Stimulated activated CD8-positive, alpha-beta memory T cell treated with anti-CD3 and anti-CD28 coated beads, Interleukin-7, amount 100 ng/mL, for 24 hours (primary cell): ENCODE measurements around the gene TUB.

Experiments
- DNase-seq: peaks from one replicate; pipeline ENCODE4 v3.0.0-alpha.2; 2020; ENCODE audit warnings: low read depth

Gene TUB, protein sequence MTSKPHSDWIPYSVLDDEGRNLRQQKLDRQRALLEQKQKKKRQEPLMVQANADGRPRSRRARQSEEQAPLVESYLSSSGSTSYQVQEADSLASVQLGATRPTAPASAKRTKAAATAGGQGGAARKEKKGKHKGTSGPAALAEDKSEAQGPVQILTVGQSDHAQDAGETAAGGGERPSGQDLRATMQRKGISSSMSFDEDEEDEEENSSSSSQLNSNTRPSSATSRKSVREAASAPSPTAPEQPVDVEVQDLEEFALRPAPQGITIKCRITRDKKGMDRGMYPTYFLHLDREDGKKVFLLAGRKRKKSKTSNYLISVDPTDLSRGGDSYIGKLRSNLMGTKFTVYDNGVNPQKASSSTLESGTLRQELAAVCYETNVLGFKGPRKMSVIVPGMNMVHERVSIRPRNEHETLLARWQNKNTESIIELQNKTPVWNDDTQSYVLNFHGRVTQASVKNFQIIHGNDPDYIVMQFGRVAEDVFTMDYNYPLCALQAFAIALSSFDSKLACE

DNA sequence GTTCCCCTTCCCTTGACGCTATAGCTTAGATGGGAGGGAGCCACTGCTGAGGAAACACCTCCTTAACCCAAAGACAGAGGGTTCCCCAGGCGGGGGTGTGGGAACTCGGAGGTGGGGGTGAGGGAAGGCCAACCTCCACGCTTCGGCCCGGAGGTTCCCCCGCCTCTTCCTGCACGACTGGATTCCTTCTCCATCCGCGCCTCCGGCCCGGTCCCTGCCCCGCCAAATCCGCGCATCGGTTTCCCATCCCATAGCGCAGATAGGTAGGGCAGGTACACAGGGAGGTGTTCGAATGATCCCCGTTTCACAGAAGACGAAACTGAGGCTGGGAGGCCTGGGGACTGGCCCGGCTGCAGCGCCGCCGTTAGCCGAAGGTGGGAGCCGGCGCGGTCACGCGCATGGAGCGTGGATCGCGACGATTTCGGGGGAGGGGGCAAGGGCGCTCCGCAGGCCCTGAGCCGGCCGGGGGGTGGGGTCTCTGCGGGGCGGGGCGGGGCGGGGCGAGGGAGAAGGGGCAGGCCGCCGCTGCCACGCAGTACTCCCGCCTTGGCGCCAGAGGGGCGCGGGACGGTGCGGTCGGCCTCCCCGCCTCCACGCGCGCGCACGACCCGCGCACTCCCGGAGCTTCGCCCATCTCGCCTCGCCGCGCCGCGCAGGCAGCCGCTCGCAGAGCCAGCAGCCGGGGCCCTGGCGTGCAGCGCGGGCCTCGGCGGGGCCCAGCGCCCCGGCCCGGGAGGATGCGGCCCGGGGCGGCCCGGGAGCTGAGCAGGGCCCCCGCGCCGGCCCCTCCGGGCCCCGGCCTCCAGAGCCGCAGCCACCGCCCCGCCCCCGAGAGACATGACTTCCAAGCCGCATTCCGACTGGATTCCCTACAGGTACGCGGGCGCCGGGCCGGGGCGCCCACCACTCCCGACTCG, at the start of gene TUB:
TUB (plus strand) TSS at position 538 of the 917 bp plus-strand sequence; CDS start at position 838, 300 bp downstream.
- no peak for DNase-seq

DNA sequence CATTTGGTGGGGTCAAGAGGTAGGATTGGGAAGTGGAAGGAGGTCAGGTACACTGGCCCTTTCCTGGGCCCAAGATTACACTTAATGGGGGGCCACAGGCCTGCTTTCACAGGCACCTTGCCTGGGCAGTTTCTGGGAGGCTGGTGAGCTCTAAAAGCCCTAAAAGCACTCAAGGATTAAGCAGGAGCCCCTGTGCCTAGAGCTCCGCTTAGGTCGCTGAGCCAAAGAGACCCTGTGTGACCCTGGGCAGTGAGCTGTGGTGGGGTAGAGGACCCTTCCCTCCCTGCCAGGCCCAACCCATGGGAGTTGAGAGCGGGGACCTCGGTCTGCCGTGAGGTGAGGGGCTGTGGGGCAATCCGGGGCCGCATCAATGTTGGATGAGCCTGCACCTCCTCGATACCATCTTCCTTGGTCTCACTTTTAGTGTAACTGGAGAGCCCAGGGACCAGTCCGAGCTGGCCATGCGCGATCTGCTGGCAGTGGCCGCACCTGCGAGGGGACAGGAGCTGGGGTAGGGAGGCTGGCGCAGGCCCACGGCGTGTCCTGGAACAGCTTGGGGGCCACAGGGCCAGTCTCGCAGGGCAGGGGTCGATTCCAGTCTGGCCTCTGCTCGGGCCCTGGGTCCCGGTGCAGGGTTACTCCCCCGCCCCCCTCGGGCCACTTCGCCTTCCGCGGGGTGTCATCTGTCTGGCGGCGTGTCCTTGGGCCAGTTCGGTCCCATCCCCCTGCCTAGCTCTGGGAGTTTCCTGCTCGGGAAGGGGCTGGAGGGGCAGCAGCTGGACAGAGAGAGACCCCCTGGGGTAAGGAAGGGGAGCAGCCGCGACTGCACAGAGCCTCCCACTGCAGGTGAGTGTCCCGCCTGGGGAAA, 49.5 kb upstream of the TUB start:
- DNase-seq, result no peak

DNA sequence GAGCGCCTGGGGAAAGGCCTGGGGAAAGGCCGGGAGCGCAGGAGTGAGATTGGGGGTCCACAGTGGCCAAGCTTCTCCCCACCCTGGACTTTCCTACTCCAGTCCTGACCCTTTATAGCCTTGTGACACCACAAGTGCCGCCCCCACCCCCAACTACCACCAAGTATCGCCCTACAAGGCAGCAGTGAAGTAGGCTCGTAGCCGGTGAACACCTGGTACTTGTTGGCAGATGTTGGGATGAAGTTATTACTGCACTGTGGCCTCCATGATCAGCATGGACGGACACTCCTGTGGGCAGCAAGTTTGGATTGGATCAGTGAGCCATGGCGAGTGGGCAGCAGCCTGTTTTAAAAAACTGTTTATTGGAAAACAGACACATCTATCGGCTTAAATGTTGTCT, 48.9 kb upstream of the TUB start:
- DNase-seq, result no peak

GRCh38 chr11:8032576-8033304, 48.3 kb upstream of the TUB start:
- DNase-seq, result no peak

DNA sequence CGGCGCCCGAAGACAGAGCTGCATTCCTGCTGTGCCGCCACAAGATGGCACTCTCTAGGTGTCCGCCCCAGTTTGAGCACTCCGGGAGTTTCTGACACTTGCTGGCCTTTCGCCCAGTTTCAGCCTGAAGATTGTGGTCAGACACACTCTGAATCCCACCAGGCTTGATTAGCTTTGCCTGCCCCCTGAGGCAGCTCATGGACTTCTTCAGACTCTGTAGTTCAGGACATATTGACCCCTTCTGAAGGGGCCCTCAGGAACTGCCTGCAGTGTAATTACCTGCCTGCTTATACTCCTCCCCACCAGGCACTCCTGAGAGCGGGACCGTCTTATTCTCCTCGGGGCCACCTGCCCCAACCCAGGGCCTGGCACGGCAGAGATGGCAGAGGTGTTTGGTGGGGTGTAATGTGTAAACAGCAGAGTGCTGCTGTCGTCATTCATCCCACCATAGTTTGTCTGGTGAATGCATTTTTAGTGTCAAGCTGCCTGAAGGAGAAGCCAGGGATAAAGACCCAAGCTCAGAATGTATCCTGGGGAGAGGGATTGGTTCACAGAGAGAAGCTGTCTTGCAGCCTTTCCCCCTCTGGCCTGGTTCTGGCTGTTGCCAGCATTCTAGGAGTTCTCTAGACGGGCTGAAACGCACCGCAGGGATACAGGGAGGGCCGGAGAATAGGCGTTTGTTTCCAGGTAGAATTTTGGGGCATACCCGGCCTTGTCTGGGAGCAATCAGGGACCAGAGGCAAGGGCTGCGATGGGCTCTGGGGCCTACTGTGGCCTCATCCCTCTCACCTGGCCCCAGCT, 47.5 kb upstream of the TUB start:
- peak; percentile 37 for DNase-seq

DNA sequence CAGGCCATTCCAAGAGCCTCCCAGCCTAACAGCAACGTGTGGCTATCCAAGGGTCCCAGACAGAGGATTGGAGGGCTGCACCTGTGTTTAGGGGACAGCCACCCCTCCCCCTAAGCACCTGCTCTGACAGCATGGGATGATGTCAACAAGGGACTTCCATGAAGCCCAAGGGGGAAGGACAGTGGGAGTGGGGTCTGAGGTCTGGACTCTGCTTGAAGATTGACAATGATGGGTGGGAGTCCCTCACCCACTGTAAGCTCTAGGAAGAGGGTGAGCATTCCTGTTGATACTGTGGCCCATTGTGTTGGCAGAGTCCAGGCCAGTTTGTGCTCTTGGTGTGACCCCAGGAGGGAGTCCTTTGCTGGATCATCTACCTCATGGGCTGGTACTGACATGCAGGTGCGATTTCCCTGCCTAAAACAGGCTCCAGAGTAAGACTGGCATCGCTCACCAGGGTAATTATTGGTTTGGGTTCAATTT, 46.9 kb upstream of the TUB start:
- no peak for DNase-seq

- DNase-seq, result no peak
Measured at GRCh38 chr11:8034604-8035190, 46.3 kb upstream of the TUB start.

- DNase-seq, result no peak
Measured at GRCh38 chr11:8035200-8035855, 45.7 kb upstream of the TUB start.

- DNase-seq, result no peak
Measured at GRCh38 chr11:8036002-8036802, 44.8 kb upstream of the TUB start.

GRCh38 chr11:8036986-8037385, 44.0 kb upstream of the TUB start:
- DNase-seq, result no peak

DNA sequence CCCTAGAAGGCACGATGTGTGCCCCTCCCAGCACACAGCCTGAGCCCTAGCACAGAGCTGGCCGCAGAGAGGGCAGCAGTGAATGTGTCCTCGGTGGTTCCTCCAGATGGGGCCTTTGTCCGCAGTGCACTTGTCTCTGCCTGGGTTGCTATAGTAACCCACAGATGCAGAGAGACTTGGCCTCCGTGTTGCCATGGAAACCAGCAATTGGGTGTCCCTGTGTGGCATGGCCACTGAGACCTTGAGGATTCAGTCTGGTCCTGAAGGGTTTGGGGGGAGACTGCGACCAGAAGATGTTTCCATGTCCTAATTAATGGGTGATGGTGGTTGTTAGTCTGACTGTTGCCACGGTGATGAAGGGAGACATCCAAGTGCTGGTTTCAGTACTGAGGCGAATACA, 42.6 kb upstream of the TUB start:
- no peak for DNase-seq

- DNase-seq, result no peak
Measured at GRCh38 chr11:8038811-8039529, 42.0 kb upstream of the TUB start.

- DNase-seq, result no peak
Measured at GRCh38 chr11:8039530-8040260, 41.3 kb upstream of the TUB start.

DNA sequence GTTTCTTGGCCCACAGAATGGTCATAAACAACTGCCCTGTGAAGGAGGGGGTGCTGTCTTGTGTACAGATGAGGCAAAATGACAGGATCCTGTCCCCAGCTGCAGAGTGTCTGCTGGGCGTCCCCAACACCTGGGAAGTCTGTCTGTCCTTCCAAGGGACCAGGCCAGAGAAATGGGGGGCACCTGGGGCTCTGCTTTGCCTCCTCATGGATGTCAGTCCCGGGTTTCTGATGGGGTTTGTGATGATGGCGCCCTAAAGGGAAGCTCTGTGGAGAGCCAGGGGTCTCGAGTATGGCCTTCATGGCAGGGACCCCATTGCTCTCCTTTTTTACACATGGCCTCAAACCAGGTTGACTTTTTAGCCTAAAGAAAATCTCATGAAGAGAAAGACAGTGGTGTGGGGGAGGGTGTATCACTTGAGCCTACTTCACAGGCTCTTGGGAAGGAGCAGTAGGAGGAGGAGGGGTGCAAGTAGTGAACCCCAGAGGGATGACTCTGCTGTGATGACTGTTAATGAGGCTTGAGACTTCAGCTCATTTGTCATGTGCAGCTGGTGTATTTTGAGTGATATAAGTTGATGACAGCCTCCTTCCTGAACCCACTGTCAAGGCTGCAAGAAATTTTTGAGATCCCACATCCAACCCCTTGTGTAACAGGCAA, 40.6 kb upstream of the TUB start:
- DNase-seq, result no peak

DNA sequence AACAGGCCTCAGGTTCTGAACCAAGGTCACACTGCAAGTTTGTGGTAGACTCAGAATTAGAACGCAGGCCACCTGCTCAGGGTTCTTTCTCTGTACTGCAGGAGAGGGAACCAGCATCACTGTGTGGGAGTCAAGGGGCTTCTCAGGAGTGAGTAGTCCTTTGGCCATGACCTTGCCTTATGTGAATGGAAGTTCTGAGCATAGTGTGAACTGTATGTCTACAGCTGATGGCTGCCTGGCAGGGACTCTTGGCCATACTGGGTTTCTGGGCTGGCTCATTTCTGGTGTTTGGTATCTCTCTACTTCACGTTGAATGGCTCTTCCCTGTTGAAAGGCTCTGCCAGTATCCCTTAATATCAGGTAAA, 40.1 kb upstream of the TUB start:
- no peak for DNase-seq

- no peak for DNase-seq
Measured at GRCh38 chr11:8041576-8041975, 39.4 kb upstream of the TUB start.

- no peak for DNase-seq
Measured at GRCh38 chr11:8043756-8044155, 37.3 kb upstream of the TUB start.
